ENCODE data around the gene SNRNP27.

Gene SNRNP27

DNA sequence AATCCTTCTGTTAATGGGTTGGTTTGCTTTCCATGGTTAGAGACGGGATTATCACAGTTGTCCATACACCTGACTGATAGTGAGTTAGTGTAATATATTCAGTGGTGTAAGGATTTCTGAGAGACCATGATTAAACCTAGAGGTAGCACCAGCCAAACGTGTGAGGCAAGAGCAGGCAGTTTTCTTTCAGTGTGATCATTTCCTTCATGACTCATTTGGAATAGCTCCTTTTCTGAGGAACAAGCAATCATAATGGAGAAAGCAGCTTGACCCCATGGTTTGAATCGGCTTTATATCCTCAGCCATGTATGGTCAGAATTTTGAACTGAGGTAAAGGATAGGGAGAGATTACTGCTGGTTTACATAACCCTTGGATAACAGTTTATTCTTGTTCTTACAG, 24.1 kb downstream of the SNRNP27 start:
- DNase-seq: no peak

GRCh38 chr2:69918401-69918800, 24.6 kb downstream of the SNRNP27 start:
- DNase-seq: no peak

DNA sequence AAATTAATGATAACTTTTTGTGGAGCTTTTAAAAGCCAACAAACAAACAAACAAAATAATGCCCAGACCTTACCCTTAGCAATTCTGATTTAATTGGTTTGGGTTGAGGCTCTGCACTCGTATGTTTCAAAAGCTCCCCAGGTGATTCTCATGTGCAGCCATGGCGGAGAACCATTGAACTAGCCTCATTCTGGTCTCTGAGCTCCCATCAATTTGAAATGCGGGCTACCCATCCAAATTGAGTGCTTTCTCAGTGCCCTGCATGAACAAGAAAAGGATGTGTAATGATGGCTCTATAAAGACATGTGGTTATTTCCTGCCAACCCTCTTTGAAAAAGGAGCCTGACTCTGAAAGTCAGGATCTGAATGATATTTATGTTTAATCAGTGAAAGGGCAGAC, 29.4 kb downstream of the SNRNP27 start:
- no peak for DNase-seq

- DNase-seq: no peak
Observed at GRCh38 chr2:69926849-69927515, 33.2 kb downstream of the SNRNP27 start.

GRCh38 chr2:69931832-69932595, 38.3 kb downstream of the SNRNP27 start:
- no peak for DNase-seq

GRCh38 chr2:69932596-69932922, 38.8 kb downstream of the SNRNP27 start:
- no peak for DNase-seq

DNA sequence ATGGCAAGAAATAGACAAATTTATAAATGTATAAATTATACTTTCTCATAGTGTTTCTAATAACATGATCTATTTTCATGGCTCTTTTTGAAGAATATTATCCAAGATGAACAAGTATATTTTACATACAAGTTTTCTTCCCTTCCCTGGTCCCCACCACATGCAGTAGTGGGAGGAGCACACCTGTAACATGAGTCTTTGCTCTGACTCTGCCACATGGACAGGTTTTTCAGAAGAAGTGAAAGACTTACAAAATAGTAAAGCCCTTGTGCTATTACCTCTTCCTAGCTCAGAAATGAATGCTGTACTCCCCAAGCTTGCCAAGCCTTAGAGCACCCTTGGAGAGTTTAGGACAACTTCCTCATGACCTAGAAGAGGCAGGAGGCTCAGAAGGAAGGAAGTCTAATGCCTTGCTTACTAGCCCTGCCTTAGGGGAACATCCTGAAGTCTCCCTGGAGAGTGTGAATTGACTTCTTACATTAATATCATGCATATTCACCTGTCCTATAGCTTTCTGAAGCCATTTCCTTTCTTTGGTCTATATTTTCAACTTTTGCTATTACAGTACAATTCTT, 39.6 kb downstream of the SNRNP27 start:
- DNase-seq: no peak

DNA sequence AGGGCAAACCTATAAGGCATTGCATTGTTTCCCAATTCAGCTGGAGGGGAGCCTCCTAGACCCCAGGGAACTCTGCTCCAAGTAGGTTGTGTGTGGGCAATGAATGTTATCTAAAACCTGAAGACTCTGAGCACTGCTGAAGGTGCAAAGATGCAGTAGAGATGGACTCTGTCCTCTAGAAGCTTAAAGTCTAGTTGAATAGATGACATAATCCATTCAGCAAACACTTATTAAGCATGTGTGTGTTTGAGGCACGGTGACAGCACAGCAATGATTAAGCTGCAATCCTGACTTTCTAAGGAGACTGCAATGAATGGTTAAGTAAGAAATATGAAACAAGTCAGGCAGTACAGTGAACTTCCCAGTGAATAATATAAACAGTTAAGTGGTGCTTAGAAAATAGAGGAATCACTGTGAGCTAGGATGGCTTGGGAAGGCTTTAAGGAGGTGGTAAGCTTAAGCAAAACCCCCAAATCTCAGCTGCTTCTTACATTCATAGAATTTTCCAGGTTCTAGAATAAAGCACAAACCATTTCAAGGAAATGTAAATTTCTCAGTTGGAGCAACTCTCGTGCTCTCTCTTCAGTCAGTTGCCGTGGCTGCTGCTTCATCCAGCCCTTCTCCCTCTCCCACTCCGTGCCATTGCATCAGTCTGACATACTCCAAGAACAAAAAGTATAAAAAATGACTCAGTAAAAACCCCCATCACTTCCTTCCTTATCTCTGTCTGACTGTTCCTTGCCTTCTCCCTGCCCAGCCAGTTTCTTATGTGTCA, 40.3 kb downstream of the SNRNP27 start:
- DNase-seq: no peak

- DNase-seq: no peak
Observed at GRCh38 chr2:69934614-69934908, 40.8 kb downstream of the SNRNP27 start.

DNA sequence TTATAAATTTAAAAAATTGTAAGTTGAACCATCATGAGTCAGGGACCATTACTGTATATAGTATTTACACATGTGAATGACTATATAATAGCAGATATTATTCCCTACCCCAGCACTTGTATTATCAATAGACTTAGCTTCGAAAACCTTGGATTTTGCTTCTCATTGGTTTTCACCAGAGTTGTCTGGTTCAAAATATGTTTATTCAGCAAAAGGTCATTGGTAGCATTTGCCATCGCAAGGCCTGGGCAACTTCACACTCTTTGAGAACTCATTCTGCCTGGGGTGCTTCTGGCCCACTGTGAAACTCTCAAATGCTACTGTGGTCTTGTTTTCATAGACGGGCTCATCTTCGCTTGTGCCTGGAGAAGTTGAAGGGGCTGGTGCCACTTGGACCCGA, 41.3 kb downstream of the SNRNP27 start:
- no peak for DNase-seq

DNA sequence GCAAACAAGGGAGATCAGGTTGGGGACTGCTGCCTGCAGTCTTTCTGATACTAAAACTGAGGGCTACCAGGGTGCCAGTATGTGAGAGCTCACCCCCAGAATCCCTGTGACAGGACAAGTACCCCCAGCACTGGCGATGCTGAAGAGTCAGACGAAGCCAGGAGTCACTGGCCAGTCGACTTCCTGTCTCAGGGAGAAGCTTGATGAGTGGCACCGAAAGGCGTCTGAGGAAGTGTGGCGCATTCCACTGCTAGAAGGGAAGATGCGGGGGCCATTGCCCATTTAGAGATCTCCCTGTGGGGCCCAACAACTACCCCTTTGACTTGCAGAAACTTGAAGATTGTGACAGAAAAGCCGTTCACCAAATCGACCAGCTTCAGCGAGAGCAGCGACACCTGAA, 43.1 kb downstream of the SNRNP27 start:
- no peak for DNase-seq

GRCh38 chr2:69937968-69938367, 44.2 kb downstream of the SNRNP27 start:
- no peak for DNase-seq

GRCh38 chr2:69939722-69940121, 46.0 kb downstream of the SNRNP27 start:
- no peak for DNase-seq

DNA sequence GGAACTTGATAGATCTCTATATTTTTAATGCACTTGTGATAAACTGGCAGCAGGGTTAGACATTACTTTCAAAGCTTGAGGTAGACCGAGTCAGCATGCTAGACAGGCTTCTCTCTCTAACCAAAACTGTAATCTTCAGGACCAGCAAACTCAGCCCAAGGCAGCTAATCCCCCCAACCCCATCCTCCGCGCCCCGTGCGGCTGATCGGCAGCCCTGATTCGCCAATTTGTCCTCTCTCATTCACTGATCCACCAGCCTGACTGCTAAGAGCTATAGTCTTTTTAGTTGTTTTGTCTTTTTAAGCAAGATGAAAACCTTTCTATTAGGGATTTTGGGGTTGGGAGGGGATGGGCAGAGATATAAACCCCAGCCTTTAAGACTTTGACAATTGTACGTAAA, 46.9 kb downstream of the SNRNP27 start:
- DNase-seq: no peak

- no peak for DNase-seq
Observed at GRCh38 chr2:69943000-69943842, 49.5 kb downstream of the SNRNP27 start.

- DNase-seq: no peak
Observed at GRCh38 chr2:69943843-69944525, 50.2 kb downstream of the SNRNP27 start.

GRCh38 chr2:69944756-69945155, 51.0 kb downstream of the SNRNP27 start:
- DNase-seq: no peak

GRCh38 chr2:69945441-69945840, 51.7 kb downstream of the SNRNP27 start:
- DNase-seq: no peak

DNA sequence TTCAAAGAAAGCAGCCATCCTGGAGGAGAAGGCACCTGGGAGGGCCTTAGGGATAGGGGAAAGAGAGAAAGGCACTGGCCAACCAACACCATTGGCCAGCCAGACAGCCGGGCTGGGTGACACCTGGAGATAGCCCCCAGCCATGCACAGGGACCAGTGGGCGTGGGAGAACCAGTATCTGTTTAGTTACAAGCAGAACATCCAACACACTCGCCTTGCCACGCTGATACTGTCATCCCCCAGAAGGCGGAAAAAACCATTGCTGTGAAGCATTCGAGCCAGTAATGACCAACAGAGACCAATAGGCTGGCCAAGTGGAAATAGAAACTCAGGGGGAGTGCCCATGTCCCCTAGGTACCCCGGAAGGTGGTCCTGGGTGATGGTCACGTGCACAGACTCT, 52.2 kb downstream of the SNRNP27 start:
- no peak for DNase-seq

- DNase-seq: no peak
Observed at GRCh38 chr2:69946351-69947324, 52.9 kb downstream of the SNRNP27 start.

DNA sequence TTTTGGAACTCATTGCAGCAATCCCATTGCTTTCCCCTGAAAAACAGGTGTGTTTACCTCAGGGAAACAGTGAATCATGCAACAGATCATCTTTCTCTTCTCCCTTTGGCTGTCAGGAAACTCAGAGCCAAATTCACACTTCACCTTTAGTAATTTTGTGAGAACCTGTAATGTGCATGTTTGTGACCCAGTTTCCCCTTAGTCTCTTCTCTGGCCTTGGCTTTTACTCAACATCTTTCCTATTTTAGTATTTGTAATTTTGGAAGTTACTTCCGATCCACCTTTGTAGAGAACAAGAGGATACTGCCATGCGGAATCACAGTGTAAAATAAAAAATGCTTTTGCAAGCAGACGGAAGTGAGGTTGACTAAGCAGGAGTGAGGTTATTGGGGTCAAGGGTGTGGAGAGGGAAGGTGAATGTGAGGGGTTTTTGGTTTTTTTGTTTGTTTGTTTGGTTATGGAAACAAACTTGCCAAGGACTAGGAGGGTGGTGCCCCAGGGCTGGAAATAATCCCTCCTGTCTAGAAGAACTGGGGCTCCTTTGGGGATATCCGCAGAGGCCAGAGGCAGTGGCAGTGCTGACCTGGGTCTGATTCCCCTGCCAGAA, 53.7 kb downstream of the SNRNP27 start:
- no peak for DNase-seq
